Central memory CD8-positive, alpha-beta T cell (primary cell): ENCODE measurements around the gene PPARGC1A.

Experiments
- ATAC-seq: fragments of 150-1000 bp; cut with Tn5 transposase; replicated peaks from 2 replicates; pipeline ENCODE4 v1.10.0; 2022; ENCODE audit warnings: mild to moderate bottlenecking, moderate FRiP score, moderate number of reproducible peaks; ENCODE audit not compliant: poor library complexity, severe bottlenecking; ENCODE audit errors: extremely low read depth
- DNase-seq, 2 donors: peaks; one replicate each; pipeline ENCODE4 v3.0.0; 2021; ENCODE audit warnings: low spot score in 2 of 2
- H3K27ac Mint-ChIP-seq: one replicate; pipeline ENCODE4 v1.8.0; 2022; ENCODE audit warnings: low read depth, mild to moderate bottlenecking, moderate library complexity, mixed read lengths
- H3K27me3 Mint-ChIP-seq: one replicate; pipeline ENCODE4 v1.8.0; 2022; ENCODE audit warnings: mixed read lengths
- H3K36me3 Mint-ChIP-seq: one replicate; pipeline ENCODE4 v1.8.0; 2022; ENCODE audit warnings: mild to moderate bottlenecking, moderate library complexity, mixed read lengths; ENCODE audit not compliant: insufficient read depth
- H3K4me1 Mint-ChIP-seq: one replicate; pipeline ENCODE4 v1.8.0; 2022; ENCODE audit warnings: mixed read lengths
- H3K4me3 Mint-ChIP-seq: one replicate; pipeline ENCODE4 v1.8.0; 2022; ENCODE audit warnings: mild to moderate bottlenecking, moderate library complexity, mixed read lengths
- H3K9me3 Mint-ChIP-seq: one replicate; pipeline ENCODE4 v1.8.0; 2022; ENCODE audit warnings: mixed read lengths

PPARGC1A gene

DNA sequence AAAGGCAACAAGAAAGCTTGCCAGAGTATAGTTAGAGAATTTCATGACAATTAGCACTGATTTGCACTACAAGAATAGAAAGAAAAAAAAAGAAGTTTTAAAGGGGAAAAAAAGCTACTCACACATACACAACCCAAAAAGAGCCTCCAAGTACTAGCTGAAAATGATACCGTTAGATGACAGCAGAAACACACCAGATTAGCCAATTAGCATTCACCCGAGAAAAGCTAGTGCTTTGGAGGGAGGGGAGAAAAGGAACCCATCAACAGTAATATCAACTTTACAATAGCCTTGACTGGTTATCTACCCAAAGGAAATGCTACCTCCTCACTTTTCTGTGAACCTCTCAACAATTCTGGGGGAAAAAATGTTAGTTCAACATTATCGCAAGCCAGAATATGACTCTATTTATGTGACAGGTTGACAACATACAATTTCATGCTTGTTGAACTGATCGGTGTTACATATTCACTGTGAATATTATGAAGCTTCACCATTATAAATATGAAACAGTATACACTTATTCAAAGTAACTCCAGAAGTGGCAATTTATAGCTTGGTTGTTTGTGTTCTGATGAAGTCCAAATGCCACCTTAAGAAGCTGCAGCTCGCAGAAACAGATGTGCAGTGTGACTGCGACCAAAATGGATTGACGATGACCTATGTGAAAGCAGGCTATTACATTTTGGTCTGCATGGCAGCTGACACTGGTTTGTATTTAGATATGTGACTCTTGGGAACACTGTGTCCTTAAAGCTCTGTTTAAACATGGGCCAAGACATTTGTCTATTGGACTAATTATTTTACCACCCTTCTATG, 15.9 kb downstream of the PPARGC1A start:
- Mint-ChIP-seq H3K4me1 (no peaks in the 10 kb centered on the region), H3K27ac (no peak overlapping the region), H3K36me3 (no peaks in the 10 kb centered on the region), H3K27me3 (no peaks in the 10 kb centered on the region), H3K9me3 (peaks cover 3% of the 10 kb centered on the region), H3K4me3 (no peak overlapping the region)
- no peak for DNase-seq
- ATAC-seq = no peak

GRCh38 chr4:23871426-23871825, 18.4 kb downstream of the PPARGC1A start:
- no peak for ATAC-seq

GRCh38 chr4:23866450-23867075, 23.3 kb downstream of the PPARGC1A start:
- ATAC-seq = no peak
- Mint-ChIP-seq H3K27ac (no peak overlapping the region), H3K9me3 (peaks cover 10% of the 10 kb centered on the region), H3K27me3 (no peaks in the 10 kb centered on the region), H3K36me3 (no peaks in the 10 kb centered on the region), H3K4me3 (no peak overlapping the region), H3K4me1 (no peaks in the 10 kb centered on the region)
- DNase-seq = no peak

More at GRCh38 chr4:23871426-23871825, 18.4 kb downstream of the PPARGC1A start:
- Mint-ChIP-seq H3K27me3 (no peaks in the 10 kb centered on the region), H3K9me3 (peaks cover 10% of the 10 kb centered on the region), H3K4me3 (no peak overlapping the region), H3K4me1 (no peaks in the 10 kb centered on the region), H3K36me3 (no peaks in the 10 kb centered on the region), H3K27ac (no peak overlapping the region)
- DNase-seq = no peak

- no peaks in the 10 kb centered on the region for H3K36me3 Mint-ChIP-seq
- no peaks in the 10 kb centered on the region for H3K27me3 Mint-ChIP-seq
- H3K27ac Mint-ChIP-seq = no peak overlapping the region
- H3K9me3 Mint-ChIP-seq = peaks cover 1% of the 10 kb centered on the region
- ATAC-seq (no peak), DNase-seq (no peak)
- no peaks in the 10 kb centered on the region for H3K4me1 Mint-ChIP-seq
- no peak overlapping the region for H3K4me3 Mint-ChIP-seq
These were observed 27.9 kb downstream of the PPARGC1A start for GRCh38 chr4:23861897-23862296.

- ATAC-seq (no peak), DNase-seq (no peak)
- Mint-ChIP-seq H3K27ac (no peak overlapping the region), H3K9me3 (no peaks in the 10 kb centered on the region), H3K4me3 (no peak overlapping the region), H3K36me3 (no peaks in the 10 kb centered on the region), H3K27me3 (no peaks in the 10 kb centered on the region), H3K4me1 (no peaks in the 10 kb centered on the region)
These were observed 28.9 kb downstream of the PPARGC1A start for GRCh38 chr4:23860919-23861318.

DNA sequence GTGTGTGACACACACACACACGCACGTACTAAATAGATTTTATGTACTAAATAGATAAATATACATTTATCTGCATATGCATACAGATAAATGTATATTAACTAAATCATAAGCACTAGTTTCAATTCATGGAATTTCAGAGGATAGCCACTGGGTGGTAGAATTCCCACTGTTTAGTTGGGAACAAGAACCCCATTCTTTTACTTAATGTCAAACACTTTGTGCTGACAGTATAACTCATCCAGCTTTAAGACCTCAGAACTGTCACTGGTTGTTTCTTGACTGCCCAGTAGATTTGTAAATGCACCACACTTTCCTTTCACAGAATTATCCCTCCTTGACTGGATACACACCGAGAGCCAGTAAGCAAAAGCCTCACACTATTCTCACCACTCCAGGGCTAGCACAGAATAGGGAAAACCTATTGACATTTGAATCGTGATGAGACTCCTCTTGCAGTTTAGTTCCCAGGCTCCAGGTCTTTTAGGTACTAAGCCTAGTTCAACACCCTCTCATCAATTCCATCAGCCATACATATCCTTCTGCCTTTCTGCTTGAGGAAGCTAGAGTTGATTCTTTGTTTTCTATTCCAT, 32.4 kb downstream of the PPARGC1A start:
- no peaks in the 10 kb centered on the region for H3K36me3 Mint-ChIP-seq
- H3K27me3 Mint-ChIP-seq = no peaks in the 10 kb centered on the region
- H3K4me1 Mint-ChIP-seq = no peaks in the 10 kb centered on the region
- no peak for ATAC-seq
- H3K9me3 Mint-ChIP-seq = peaks cover 6% of the 10 kb centered on the region
- no peak overlapping the region for H3K4me3 Mint-ChIP-seq
- no peak for DNase-seq
- no peak overlapping the region for H3K27ac Mint-ChIP-seq

- ATAC-seq (no peak), DNase-seq (no peak)
- Mint-ChIP-seq H3K36me3 (no peaks in the 10 kb centered on the region), H3K4me1 (no peaks in the 10 kb centered on the region), H3K4me3 (no peak overlapping the region), H3K9me3 (peaks cover 6% of the 10 kb centered on the region), H3K27me3 (no peaks in the 10 kb centered on the region), H3K27ac (no peak overlapping the region)
These were observed 33.2 kb downstream of the PPARGC1A start for GRCh38 chr4:23856630-23857029.

- Mint-ChIP-seq H3K4me3 (no peak overlapping the region), H3K27ac (no peak overlapping the region), H3K27me3 (no peaks in the 10 kb centered on the region), H3K36me3 (no peaks in the 10 kb centered on the region), H3K9me3 (peaks cover 6% of the 10 kb centered on the region), H3K4me1 (no peaks in the 10 kb centered on the region)
- DNase-seq (no peak), ATAC-seq (no peak)
These were observed 33.8 kb downstream of the PPARGC1A start for GRCh38 chr4:23855912-23856605.

- Mint-ChIP-seq H3K9me3 (peaks cover 6% of the 10 kb centered on the region), H3K36me3 (no peaks in the 10 kb centered on the region), H3K4me1 (no peaks in the 10 kb centered on the region), H3K27me3 (no peaks in the 10 kb centered on the region), H3K4me3 (no peak overlapping the region), H3K27ac (no peak overlapping the region)
- DNase-seq = no peak
- no peak for ATAC-seq
These were observed 35.7 kb downstream of the PPARGC1A start for GRCh38 chr4:23853986-23854660.

DNA sequence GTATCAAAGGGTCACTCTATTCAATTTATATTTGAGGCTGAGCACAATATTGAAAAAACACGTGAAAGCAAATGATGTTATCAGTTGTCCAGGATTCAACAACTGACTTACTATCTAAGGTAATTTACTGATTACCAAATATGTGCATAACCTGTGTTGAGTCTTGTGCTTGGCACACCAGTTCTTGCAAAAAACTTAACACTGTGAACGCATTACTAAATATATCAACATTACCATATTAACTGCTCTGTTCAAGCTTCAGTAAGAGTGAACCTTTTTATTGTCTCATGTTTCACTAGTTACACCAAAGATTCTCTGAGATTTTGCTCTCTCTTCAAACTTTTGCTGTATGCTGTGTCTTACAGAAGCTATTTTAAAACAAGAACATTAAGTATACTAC, 38.4 kb downstream of the PPARGC1A start:
- Mint-ChIP-seq H3K27me3 (no peaks in the 10 kb centered on the region), H3K4me1 (no peaks in the 10 kb centered on the region), H3K36me3 (no peaks in the 10 kb centered on the region), H3K27ac (no peak overlapping the region), H3K9me3 (peaks cover 6% of the 10 kb centered on the region), H3K4me3 (no peak overlapping the region)
- ATAC-seq = no peak
- DNase-seq = no peak

DNA sequence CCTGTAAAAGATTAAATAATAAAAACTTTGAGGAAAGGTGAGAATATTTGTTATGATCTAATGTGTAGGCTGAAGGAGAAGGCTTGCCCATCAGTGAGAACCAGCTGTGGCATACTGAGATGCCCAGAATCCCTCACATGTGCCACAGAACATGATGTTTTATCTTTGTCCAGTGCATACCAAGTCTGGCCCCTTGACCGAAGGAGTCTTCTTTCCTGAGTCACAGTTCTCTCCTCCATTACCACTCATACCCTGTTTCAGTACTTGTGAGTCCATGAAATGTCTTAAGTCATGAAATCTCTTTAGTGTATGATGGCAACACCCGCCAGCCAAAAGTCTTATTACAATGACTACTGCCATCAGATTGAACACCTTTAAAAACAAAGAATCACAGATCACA, 42.7 kb downstream of the PPARGC1A start:
- DNase-seq (no peak), ATAC-seq (no peak)
- no peak overlapping the region for H3K4me3 Mint-ChIP-seq
- H3K27ac Mint-ChIP-seq = no peak overlapping the region
- H3K36me3 Mint-ChIP-seq = no peaks in the 10 kb centered on the region
- no peaks in the 10 kb centered on the region for H3K9me3 Mint-ChIP-seq
- H3K27me3 Mint-ChIP-seq = no peaks in the 10 kb centered on the region
- H3K4me1 Mint-ChIP-seq = no peaks in the 10 kb centered on the region

DNA sequence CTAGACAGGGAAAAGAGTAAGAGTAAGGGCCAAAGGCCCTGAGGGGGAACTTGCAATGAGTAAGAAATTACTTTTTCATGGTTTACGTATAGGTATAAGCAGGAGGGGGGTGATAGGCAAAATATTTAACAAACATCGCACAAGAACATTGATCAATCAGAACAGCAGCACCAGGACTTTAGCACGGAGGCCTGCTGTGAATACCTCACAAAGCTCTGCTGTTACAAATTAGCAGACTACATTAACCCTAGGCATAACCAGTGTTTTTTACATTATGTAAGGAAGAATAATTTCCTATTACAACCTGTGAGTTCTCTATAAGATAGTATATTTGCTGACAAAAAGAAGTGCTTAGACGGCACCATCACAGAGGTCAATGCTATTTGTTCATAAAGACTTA, 44.9 kb downstream of the PPARGC1A start:
- H3K9me3 Mint-ChIP-seq = peaks cover 6% of the 10 kb centered on the region
- H3K4me1 Mint-ChIP-seq = no peaks in the 10 kb centered on the region
- H3K27ac Mint-ChIP-seq = no peak overlapping the region
- no peaks in the 10 kb centered on the region for H3K36me3 Mint-ChIP-seq
- no peaks in the 10 kb centered on the region for H3K27me3 Mint-ChIP-seq
- ATAC-seq (no peak), DNase-seq (no peak)
- no peak overlapping the region for H3K4me3 Mint-ChIP-seq
